GM18858 (cell line): ENCODE data around the gene SLCO2B1.

Experiments used
- ATAC-seq: cut with Tn5 transposase; IDR thresholded peaks from one replicate; pipeline ENCODE4 v1.9.1; 2021; ENCODE audit not compliant: unreplicated experiment

The SLCO2B1 gene

GRCh38 chr11:75145196-75145971, 5.5 kb upstream of the SLCO2B1 start:
- no peak for ATAC-seq

- ATAC-seq, result no peak
Measured at GRCh38 chr11:75145972-75146519, 4.9 kb upstream of the SLCO2B1 start.

GRCh38 chr11:75146711-75147110, 4.2 kb upstream of the SLCO2B1 start:
- no peak for ATAC-seq

GRCh38 chr11:75147191-75147874, 3.6 kb upstream of the SLCO2B1 start:
- no peak for ATAC-seq

GRCh38 chr11:75147875-75148263, 3.0 kb upstream of the SLCO2B1 start:
- ATAC-seq, result no peak

GRCh38 chr11:75148436-75148983, 2.4 kb upstream of the SLCO2B1 start:
- no peak for ATAC-seq

GRCh38 chr11:75149766-75150465, 991 bp upstream of the SLCO2B1 start:
- no peak for ATAC-seq

- ATAC-seq, result no peak
Measured at GRCh38 chr11:75151346-75152047, 590 bp downstream of the SLCO2B1 start.

- ATAC-seq, result no peak
Measured at GRCh38 chr11:75152090-75152489, 1.2 kb downstream of the SLCO2B1 start.

- no peak for ATAC-seq
Measured at GRCh38 chr11:75152651-75153427, 1.9 kb downstream of the SLCO2B1 start.

GRCh38 chr11:75154646-75155569, 4.0 kb downstream of the SLCO2B1 start:
- no peak for ATAC-seq

GRCh38 chr11:75155570-75156422, 4.9 kb downstream of the SLCO2B1 start:
- ATAC-seq, result no peak

GRCh38 chr11:75158241-75158640, 7.3 kb downstream of the SLCO2B1 start:
- ATAC-seq, result no peak

- no peak for ATAC-seq
Measured at GRCh38 chr11:75158696-75159150, 7.8 kb downstream of the SLCO2B1 start.

GRCh38 chr11:75159151-75159953, 8.4 kb downstream of the SLCO2B1 start:
- ATAC-seq, result no peak

GRCh38 chr11:75160220-75160757, 9.4 kb downstream of the SLCO2B1 start:
- no peak for ATAC-seq

- ATAC-seq, result no peak
Measured at GRCh38 chr11:75160880-75161279, 10.0 kb downstream of the SLCO2B1 start.
